HG02884 (cell line): ENCODE data around the gene CPLX1.
"Not testable (repeated sequence)": the region's sequence is repeated elsewhere in the genome, so short reads cannot be mapped to it uniquely, and the experiment has no call there.

Experiments used
- ATAC-seq: cut with Tn5 transposase; IDR thresholded peaks from one replicate; pipeline ENCODE4 v1.9.1; 2021; ENCODE audit warnings: mild to moderate bottlenecking, moderate library complexity; ENCODE audit not compliant: unreplicated experiment

The CPLX1 gene

DNA sequence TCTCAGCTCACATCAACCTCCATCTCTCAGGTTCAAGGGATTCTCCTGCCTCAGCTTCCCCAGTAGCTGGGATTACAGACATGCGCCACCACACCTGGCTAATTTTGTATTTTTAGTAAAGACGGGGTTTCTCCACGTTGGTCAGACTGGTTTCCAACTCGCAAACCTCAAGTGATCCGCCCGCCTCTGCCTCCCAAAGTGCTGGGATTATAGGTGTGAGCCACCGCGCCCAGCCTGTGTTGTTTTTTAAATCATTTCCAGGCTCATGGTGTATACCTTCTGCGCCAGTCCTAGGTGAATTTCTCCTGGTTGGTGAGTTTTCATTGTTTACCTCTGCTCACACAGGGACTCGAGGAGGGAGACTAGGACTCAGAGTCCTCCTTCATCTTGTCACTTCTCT is 45.7 kb downstream of the CPLX1 start:
- ATAC-seq = not testable (repeated sequence)

GRCh38 chr4:779555-779954 is 46.4 kb downstream of the CPLX1 start:
- no peak for ATAC-seq

- ATAC-seq = no peak
These were observed 48.2 kb downstream of the CPLX1 start for GRCh38 chr4:777520-778262.

GRCh38 chr4:776743-777441 is 49.0 kb downstream of the CPLX1 start:
- ATAC-seq = no peak

DNA sequence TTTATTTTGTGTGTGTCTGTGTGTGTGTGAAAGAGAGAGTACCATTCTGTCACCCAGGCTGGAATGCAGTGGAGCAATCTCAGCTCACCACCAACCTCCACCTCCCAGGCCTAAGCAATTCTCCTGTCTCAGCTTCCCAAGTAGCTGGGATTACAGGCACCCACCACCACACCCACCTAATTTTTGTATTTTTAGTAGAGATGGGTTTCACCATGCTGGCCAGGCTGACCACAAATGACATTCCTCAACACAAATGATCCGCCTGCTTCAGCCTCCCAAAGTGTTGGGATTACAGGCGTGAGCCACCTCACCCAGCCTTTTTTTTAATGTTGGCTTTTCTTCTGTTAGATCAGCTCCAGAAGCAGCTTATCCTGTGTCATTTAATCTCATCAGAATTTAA is 50.4 kb downstream of the CPLX1 start:
- ATAC-seq = not testable (repeated sequence)

DNA sequence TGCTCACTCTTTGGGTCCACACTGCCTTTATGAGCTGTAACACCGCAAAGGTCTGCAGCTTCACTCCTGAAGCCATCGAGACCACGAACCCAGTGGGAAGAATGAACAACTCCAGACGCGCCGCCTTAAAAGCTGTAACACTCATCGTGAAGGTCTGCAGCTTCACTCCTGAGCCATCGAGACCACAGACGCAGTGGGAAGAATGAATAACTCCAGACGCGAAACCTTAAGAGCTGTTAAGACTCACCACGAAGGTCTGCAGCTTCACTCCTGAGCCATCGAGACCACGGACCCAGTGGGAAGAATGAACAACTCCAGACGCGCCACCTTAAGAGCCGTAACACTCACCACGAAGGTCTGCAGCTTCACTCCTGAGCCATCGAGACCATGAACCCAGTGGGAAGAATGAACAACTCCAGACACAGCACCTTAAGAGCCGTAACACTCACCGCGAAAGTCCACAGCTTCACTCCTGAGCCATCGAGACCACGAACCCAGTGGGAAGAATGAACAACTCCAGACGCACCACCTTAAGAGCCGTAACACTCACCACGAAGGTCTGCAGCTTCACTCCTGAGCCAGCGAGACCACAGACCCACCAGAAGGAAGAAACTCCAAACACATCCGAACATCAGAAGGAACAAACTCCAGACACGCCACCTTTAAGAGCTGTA is 51.4 kb downstream of the CPLX1 start:
- ATAC-seq = not testable (repeated sequence)

GRCh38 chr4:773214-773613 is 52.7 kb downstream of the CPLX1 start:
- no peak for ATAC-seq

- ATAC-seq = no peak
These were observed 53.2 kb downstream of the CPLX1 start for GRCh38 chr4:772776-773175.

- no peak for ATAC-seq
These were observed 53.8 kb downstream of the CPLX1 start for GRCh38 chr4:772118-772517.

GRCh38 chr4:771464-771863 is 54.5 kb downstream of the CPLX1 start:
- ATAC-seq = no peak

GRCh38 chr4:770022-770421 is 55.9 kb downstream of the CPLX1 start:
- no peak for ATAC-seq

- ATAC-seq = no peak
These were observed 56.4 kb downstream of the CPLX1 start for GRCh38 chr4:769511-769910.

GRCh38 chr4:768995-769394 is 56.9 kb downstream of the CPLX1 start:
- no peak for ATAC-seq

- ATAC-seq = no peak
These were observed 57.9 kb downstream of the CPLX1 start for GRCh38 chr4:768076-768475.

- ATAC-seq = no peak
These were observed 59.2 kb downstream of the CPLX1 start for GRCh38 chr4:766559-767283.

- no peak for ATAC-seq
These were observed 59.8 kb downstream of the CPLX1 start for GRCh38 chr4:766152-766515.

- ATAC-seq = no peak
These were observed 61.3 kb downstream of the CPLX1 start for GRCh38 chr4:764405-765169.

DNA sequence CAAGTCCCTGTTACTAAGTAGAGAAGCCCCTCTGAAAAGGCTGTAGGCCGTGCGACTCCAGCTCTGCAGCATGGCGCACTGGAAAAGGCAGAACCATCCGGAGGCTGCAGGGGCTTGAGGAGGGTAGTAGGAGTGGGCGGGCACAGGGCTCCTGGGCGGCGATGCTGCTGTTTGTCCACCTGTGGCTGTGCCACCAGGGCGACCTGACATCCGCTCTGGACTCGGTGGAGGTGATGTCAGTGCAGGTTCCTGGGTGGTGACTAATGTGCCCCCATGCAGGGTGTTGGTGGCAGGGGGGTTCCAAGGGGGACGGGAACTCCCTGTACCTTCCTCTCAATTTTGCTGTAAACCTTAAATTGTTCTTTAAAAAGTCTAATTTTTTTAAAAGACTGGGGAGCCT is 62.0 kb downstream of the CPLX1 start:
- ATAC-seq = no peak

DNA sequence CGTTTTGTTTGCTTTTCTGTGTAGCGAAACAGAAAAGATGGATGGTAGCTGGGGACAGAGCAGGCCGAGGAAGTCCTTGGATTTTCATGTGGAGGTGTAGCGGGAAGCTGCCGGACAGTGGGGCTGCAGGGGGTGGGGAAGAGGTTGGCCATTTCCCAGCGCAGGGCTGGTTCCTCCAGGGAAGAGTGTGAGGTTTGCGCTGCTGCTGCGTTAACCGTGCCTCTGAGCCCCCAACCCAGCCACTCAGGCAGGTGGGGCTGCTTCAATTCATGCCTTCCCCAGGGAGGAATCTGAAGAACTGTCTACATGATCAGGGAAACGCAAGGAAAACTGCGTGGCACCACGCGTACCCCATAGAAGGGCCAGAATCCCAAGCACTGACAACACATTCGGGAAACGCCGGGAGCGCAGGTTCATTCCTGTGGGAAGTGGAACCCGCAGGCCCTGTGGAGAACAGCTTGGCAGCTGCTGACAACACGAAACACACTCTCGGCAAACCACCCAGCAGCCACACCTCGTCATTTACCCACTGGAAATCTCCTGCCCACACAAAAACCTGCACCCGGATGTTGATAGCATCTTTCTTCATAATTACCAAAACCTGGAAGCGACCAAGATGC is 62.6 kb downstream of the CPLX1 start:
- ATAC-seq = no peak
